ENCODE measurements around the gene SH3GLB1. TPM values are rescaled to one million over a fixed set of nuclear protein-coding genes. Genes with fewer than 3 reads are reported as not detected.

Gene SH3GLB1
- total and polyA plus RNA-seq, 2 of the 13 experiments (the other 11 are each of a cell fraction or from before 2014, with no cell fraction given): 26.0 to 41.5 TPM

- peak overlapping the region; percentile 66 for H3K9ac ChIP-seq (ENCODE audit: insufficient read depth, low read depth, low read length)
- intact Hi-C loops (cut with micrococcal nuclease; ENCODE audit: unreplicated experiment) (loop anchor here (2.0 to 10.0 kb wide), 3 partner anchors 17 to 139 kb away; partner anchors contain the start of genes HS2ST1, SELENOF and SH3GLB1), in situ Hi-C loops (cut with HindIII; ENCODE audit: extremely low pct_ligation_motif_present, low pct_unique_long_range_greater_than_20kb) (loop anchor here (10.0 kb wide), 1 partner anchor 139 kb away; the partner anchor contains the start of genes HS2ST1 and SELENOF)
- no peak overlapping the region for H2AFZ ChIP-seq (ENCODE audit: low read length)
- no peaks in the 10 kb centered on the region for H3K79me2 ChIP-seq (ENCODE audit: insufficient read depth, low read length)
- peak overlapping the region; percentile 90 for H3K27ac ChIP-seq (ENCODE audit: extremely low read length, insufficient read depth, low read length)
- H3K9me3 ChIP-seq (ENCODE audit: low read length): no peaks in the 10 kb centered on the region
- POLR2A ChIA-PET: interaction anchor here (0.5 to 4.2 kb wide), 8 partner anchors 13 to 554 kb away, joined by 3 to 34 read pairs (median 4); partner anchors contain the start of genes HS2ST1 and SELENOF
- H3K4me1 ChIP-seq (ENCODE audit: insufficient read depth, low read length): peaks cover 74% of the 10 kb centered on the region
- peak overlapping the region; percentile 63 for H3K4me2 ChIP-seq (ENCODE audit: low read depth, low read length)
- no peaks in the 10 kb centered on the region for H3K27me3 ChIP-seq (ENCODE audit: control insufficient read depth in 1 of 2, insufficient read depth in 2 of 2, low read length in 2 of 2)
- peak; percentile 81 for DNase-seq (ENCODE audit: low spot score)
- no peak for FAIRE-seq
- peak overlapping the region in 1 of 3 experiments; percentile 29; a peak in 1 of 6 replicates for H3K4me3 ChIP-seq (replicated peaks in 1 of 3; ENCODE audit: insufficient read depth in 1 of 3, low read depth in 2 of 3, low read length in 3 of 3)
- no TSS peak for BruUV-seq (replicated peaks)
- peak; percentile 15 for ATAC-seq
- no peaks in the 10 kb centered on the region for H3K36me3 ChIP-seq (replicated peaks in 1 of 2; ENCODE audit: control insufficient read depth in 1 of 2, insufficient read depth in 2 of 2, low read length in 2 of 2)
- CTCF ChIA-PET (ENCODE audit: low intra/inter-chr PET ratio, low total read pairs): no interaction called here
- no peaks in the 10 kb centered on the region for H4K20me1 ChIP-seq (ENCODE audit: insufficient read depth, low read length)
- WGBS (ENCODE audit: low lambda C conversion rate): 5% methylated on average over 1 of the region's 1 CpG
- TF ChIP-seq KAT7 (CRISPR knock-in tag; IDR thresholded peaks at IDR 0.05; ENCODE audit: borderline replicate concordance) (0 out of 2 replicates have a peak, but pooled peaks have one; percentile 32), ZNF572 (CRISPR knock-in tag; IDR thresholded peaks at IDR 0.05) (no peak), GATA4 (IDR thresholded peaks at IDR 0.05; ENCODE audit: borderline replicate concordance, low read depth) (0 out of 2 replicates have a peak, but pooled peaks have one; percentile 47), TFE3 (CRISPR knock-in tag; IDR thresholded peaks at IDR 0.05) (peak; percentile 17; the same call in 1 of the 2 replicates), CCDC6 (CRISPR knock-in tag; IDR thresholded peaks at IDR 0.05) (no peak), ERF (CRISPR knock-in tag; IDR thresholded peaks at IDR 0.05) (no peak), ONECUT2 (CRISPR knock-in tag; IDR thresholded peaks at IDR 0.05) (no peak), ZNF614 (CRISPR knock-in tag; IDR thresholded peaks at IDR 0.05; ENCODE audit: borderline replicate concordance) (no peak), ISL2 (CRISPR knock-in tag; IDR thresholded peaks at IDR 0.05) (peak; percentile 87), HCFC1 (IDR thresholded peaks at IDR 0.05; ENCODE audit: low read depth, low read length) (no peak), NCOA2 (CRISPR knock-in tag; IDR thresholded peaks at IDR 0.05) (peak; percentile 69; the same call in 1 of the 2 replicates), HNF4A (CRISPR knock-in tag; IDR thresholded peaks at IDR 0.05) (peak; percentile 36), EP300 (IDR thresholded peaks at IDR 0.05; ENCODE audit: low read depth in 2 of 2, low read length in 2 of 2) (peak in 1 of 2 experiments; percentile 74; a peak in 1 of 4 replicates), EP300 (CRISPR knock-in tag; IDR thresholded peaks at IDR 0.05; ENCODE audit: borderline replicate concordance) (peak; percentile 77; the same call in 1 of the 2 replicates), ARID5B (CRISPR knock-in tag; IDR thresholded peaks at IDR 0.05) (peak; percentile 39; the same call in 1 of the 2 replicates), PATZ1 (CRISPR knock-in tag; IDR thresholded peaks at IDR 0.05) (peak; percentile 54; the same call in 1 of the 2 replicates), ZNF317 (CRISPR knock-in tag; IDR thresholded peaks at IDR 0.05) (peak; percentile 74), ZNF383 (CRISPR knock-in tag; IDR thresholded peaks at IDR 0.05; ENCODE audit: borderline replicate concordance) (no peak)
Measured at GRCh38 chr1:86775395-86775794, 71.0 kb downstream of the SH3GLB1 start.
